Colon (tissue), 2 donors: ENCODE data around the gene RSPO1.
"Not testable (repeated sequence)": the region's sequence is repeated elsewhere in the genome, so short reads cannot be mapped to it uniquely, and the experiment has no call there.

Source experiments
- FAIRE-seq: peaks from 2 replicates; lab custom pipeline; 2012; peaks lifted over from hg19 to GRCh38; lab: Jason Lieb, UNC
- donor health status: control.
- donor health status: control.

RSPO1 gene

GRCh38 chr1:37616330-37616729, 18.4 kb downstream of the RSPO1 start:
- no peak for FAIRE-seq

- no peak for FAIRE-seq
Measured at GRCh38 chr1:37614105-37614504, 20.6 kb downstream of the RSPO1 start.

DNA sequence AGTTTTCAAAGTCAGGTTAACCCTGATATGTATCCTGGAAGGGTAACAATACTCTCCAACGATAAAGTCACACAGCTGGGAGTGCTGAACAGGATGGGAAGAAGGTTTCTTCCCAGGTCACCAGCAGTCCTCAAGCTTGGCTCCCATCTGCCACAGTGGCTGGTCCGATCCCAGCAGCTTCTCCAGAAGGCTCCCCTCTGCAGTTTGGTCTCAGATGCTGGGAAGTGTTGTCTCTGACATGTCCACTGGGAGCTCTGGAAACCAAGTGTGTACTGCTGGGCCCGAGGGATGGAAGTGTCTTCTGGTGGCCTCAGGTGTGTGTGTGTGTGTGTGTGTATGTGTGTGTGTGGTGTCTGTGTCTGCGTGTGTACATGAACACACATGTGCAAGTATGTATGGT, 22.5 kb downstream of the RSPO1 start:
- FAIRE-seq = no peak

GRCh38 chr1:37609994-37610393, 24.7 kb downstream of the RSPO1 start:
- FAIRE-seq = no peak

DNA sequence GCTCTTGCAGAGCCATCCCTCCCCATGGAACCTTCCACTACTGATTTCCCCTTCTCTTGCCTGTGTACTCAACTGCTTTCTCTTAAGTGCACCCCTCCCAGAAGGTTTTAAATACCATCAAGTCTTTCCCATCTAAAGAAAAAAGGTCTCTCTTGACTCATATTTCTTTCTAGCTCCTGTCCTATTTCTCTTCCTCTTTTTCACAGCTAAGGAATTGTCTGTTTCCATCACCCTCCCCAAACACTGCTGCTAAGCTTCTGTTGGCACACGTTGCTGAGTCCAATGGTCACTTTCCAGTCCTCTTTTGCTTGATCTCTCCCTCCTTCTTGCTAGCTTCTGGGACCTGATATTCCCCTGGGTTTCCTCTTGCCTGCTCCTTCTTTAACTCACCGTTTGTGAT, 25.7 kb downstream of the RSPO1 start:
- FAIRE-seq = no peak

DNA sequence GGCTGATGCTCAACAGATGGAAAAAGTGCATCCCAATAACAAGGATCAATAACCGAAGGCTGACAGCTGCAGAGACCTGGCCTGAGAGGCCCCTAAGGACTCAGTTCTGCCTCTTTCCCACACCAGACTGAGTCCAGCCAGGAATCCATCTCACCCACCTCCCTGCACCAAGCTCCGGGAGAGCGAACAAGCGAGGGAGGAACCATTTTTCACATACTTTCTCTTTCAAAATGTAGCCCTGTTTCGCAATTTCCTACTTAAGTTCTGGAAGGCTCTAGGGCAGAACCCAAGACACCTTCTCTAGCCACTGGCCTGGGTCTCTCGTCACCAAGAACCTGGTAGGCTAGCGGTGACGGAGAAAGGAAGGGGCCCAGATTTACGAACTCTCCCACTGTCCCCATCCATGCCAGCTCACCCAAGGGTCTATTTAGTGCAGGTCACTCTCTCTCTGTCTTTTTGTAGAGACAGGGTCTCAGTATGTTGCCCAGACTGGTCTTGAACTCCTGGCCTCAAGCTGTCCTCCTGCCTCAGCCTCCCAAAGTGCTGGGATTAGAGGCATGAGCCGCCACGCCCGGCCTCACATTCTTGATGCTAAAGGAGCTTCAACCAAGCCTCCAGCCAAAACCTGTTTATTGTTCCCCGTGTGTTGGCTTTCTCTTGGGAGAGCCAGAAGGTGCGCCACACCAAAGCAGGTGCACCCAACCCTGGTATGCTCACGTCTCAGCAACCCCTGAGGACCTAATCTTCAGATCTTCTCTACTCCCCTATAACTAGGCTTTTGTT, 28.0 kb downstream of the RSPO1 start:
- FAIRE-seq = no peak

DNA sequence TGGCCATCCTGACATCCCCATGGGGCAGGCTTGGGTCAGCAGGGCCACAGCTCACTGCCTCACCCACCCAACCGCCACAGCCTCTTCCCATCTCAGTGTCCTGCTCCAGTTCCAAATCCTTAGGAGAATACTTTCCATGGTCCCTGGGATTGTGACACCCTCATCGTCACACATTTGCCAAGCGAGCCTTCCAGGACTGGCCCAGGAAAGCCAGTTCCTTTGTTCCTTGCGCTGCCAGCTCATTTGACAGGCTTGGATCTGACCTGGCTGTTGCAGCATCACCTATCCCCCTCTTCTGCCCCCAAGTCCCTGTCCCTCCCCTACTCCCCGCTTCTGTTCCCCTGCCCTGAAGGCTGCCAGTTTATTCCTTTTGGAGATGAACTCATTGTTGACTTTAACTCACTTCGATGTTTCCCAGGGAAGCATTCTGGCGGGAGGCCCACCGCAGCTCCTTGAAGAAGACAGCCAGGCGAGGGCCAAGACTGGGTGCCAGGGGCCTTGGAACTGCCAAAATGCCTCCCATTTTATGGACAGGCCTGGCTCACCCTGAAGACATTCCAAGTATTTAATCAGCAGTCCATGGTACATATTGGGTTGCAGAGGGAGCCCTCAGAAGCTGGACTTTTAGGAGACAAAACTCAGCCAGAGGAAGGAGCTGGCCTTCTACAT, 28.8 kb downstream of the RSPO1 start:
- no peak for FAIRE-seq

DNA sequence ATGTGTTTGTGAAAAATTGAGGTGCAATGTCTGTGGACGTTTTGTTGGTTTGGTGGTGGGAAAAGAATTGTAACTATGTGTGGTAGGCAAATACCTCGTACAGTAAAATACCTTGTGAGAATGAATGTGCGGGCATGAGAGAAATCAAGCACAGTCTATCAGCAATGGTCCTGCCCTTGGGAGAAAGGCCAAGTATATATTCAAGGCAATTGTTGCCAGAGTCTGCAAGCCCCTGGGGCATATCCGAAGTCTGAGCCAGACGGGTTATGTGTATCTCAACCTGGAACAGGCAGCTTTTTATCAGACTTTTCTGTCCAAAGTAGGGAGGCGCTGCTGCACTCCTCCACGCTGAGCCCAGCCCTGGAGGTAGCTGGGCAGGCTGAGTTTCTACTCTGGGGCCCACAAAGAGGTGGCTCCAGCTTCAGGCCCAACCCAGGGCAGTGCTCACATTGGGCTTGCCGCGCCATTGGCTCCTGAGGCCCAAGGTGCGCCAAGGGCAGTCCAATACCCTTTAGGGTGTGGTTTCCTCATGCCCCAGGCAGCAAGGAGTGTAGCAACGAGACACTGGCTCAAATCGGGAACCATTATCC, 29.5 kb downstream of the RSPO1 start:
- no peak for FAIRE-seq

DNA sequence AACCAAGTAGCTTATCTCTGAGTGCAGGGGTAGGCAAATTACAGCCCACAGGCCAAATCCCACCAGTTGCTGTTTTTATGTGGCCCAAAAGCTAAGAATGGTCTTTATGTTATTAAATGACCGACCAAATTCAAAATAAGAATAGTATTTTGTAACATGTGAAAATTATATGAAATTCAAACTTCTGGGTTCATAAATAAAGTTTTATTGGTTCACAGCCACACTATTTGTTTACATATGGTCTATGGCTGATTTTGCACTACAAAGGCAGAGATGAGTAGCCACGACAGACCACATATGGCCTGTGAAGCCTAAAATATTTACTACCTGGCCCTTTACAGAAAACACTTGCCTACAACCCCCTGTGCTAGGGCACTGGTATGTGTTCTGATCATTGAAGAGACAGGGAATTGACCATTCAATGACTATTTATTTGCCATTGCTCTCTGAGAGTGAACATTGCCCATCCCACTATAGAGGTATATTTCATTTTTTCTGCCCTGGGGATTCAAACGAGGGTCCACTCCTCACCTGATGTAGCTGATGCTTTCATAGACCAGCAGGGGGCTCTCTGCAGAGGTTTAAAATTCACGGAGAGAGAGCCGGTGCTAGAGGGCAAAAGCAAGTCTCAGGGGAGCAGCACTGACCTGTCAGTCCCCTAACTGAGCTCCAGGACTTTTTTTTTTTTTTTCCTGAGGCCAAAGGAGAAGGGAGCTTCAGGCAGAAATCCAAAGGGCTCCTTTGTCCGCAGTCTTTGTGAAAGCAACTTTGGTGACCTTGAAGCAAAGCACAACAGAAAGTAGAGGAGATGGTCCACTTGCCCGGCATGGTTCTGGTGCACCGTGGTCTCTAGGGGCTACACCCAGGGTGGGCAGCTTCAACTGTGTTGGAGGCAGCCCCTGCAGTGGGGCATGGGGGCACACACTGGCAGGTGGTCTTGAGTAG, 31.7 kb downstream of the RSPO1 start:
- no peak for FAIRE-seq

- FAIRE-seq = no peak
Measured at GRCh38 chr1:37601441-37601840, 33.3 kb downstream of the RSPO1 start.

GRCh38 chr1:37599940-37600339, 34.8 kb downstream of the RSPO1 start:
- FAIRE-seq = no peak

DNA sequence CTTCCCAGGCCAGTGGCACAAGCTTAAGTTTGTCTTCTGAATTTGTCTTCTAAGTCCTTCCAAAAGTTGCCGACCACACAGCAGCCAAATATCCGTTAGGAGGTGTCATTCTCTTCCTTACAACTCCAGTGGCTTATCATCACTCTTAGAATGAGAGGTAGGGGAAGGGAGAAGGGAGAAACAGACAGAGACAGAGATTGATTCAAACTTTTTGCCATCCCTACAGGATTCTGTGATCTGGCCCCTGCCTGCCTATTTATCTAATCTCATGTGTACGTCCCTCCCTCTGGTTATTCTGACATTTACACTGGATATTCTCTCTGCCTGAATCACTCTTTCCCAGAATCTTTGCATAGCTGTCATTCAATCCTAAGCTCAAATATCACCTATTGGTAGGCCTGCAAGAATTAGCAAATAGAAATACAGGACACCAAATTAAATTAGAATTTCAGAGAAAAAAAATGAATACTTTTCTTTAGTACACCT, 38.5 kb downstream of the RSPO1 start:
- no peak for FAIRE-seq

DNA sequence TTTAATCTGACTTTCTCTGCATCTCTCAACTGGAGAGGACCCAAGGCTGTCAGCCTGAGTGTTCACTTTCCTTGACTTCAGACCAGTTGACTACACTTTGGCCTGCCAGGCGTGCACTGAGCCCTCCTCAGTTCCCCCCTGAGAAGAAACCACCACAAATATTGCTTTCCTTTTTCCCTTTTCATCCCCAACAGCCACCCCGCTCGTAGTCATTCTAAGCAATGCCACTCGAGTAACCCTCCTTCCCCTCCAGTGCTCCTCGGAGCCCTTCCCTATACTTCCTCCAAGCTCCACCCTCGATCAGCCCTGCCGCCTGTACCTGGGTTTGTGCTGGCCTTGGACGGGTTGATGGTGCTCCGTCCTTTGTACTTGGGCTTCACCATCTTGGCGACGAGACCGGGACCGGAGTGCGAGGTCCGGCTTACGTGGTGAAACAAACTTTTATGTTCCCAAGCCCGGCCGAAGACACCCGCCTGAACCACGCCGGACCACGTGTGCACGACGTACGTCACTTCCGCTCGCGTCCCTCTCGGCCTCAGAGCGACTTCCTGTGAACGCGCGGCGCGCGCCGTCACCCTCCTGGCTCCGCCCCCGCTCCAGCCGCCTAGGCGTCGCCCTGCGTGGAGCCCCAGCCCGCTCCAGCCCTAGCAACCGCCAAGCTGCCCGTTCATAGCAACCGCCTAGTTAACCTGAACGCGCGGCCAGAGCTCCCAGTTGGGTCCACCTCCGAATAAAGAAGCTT, 39.1 kb downstream of the RSPO1 start, which contains the start of gene GNL2:
GNL2 (minus strand) TSS at position 498 of the 742 bp plus-strand sequence; CDS start at position 383, 115 bp downstream.
- no peak for FAIRE-seq

DNA sequence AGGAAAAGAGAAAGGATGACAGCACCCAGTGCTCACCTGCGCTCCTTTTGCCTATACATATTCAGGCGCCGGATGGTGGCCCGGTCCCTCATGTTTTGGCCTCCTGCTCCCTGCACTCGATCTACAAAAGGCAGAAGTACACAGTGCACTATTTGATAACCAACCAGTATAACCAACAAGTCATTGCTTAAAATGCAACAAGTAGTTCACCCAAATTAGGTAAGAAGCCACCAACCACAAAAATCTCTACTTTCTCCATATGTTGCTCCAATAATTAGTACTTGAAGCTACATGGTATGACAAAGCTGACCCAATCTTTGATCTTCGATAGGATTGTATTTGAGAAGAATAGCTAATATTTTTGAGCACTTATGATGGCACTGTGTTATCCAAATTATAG, 41.0 kb downstream of the RSPO1 start:
- FAIRE-seq = no peak

- no peak for FAIRE-seq
Measured at GRCh38 chr1:37588939-37589338, 45.8 kb downstream of the RSPO1 start.

DNA sequence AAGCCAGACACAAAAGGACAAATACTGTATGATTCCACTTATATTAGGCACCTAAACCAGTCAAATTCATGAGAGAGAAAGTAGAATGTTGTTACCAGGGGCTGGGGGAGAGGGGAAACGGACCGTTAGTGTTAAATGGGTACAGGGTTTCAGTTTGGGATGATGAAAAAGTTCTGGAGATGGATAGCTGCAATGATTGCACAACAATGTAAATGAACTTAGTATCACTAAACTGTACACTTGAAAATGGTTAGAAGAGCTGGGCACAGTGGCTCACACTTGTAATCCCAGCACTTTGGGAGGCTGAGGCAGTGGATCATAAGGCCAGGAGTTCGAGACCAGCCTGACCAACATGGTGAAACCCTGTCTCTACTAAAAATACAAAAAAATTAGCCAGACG, 50.1 kb downstream of the RSPO1 start:
- not testable (repeated sequence) for FAIRE-seq

DNA sequence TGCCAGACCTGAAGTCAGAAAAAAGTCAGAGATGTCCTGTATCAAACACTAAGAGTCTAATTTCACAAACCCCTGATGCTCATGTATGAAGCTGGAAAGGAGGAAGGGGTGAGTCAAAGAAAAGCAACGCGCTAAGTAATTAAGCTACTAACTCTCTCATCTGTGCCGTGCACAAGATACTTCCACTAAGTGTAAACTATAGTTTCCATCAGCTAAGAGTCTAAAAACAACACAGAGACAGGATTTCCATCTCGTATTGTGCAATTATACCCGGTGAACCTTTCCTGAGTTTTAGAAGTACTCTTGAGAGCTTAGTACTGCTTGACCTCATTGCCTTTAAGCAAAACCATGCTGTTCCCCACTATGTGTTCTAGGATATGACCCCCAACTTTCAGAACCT, 59.0 kb downstream of the RSPO1 start:
- no peak for FAIRE-seq

DNA sequence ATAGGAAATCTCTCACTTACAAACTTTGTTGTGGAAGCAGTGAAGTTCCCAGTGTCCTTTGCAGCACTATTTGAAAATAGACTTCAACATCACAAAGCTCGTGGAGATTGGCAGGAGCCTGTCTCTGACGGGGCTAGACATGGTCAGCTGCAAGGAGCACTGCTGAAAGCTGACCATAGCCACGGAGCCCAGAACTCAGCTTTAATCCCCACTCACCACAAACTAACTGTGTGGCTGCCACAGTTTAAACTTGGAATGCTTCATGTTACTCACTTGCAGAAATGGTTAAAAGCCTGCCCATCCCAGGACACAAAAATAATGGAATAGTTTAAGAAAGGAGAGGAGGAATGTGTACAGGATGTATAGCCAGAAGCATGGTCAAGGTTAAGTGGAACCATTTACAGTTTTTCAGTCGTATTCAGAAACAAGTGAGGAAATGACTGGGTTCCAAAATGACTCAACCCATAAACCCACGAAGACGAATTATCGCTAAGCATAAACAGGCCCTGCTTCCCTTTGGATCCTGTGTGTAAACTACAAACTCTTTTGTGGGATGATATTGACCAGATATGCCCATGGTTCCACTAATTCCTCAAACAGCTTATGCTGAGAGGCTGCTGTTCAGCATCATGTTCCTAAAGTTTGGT, 59.7 kb downstream of the RSPO1 start:
- FAIRE-seq = no peak

GRCh38 chr1:37570528-37571334, 64.0 kb downstream of the RSPO1 start:
- FAIRE-seq = no peak

DNA sequence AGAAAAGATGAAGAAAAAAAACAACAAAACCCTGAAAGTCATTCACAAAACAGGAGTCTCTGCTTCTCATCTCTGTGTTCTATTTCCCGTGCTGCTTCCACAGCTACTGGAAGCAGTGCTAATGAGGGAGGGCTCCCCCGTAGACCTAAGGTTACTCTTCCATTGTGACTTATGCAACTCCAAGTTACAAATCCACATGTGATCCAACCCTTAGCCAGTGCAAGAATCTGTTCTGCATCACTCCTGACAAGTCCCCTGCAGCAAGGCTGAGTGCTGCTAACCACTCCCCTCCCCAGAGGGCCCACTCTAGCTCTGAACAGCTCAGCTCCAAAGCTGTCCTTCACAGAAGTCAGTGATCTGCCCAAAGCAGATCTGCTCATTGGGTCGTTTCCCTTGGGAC, 67.7 kb downstream of the RSPO1 start:
- no peak for FAIRE-seq
